SU-DHL-6 (cell line): ENCODE measurements around the gene SESN1.

ENCODE experiments used
- EZH2phosphoT487 ChIP-seq: fragments of 200-600 bp; sonication (generic), shearing (Covaris generic); conservative IDR thresholded peaks from 2 replicates; pipeline ENCODE4 v1.6.1; 2018; ENCODE audit warnings: mild to moderate bottlenecking, antibody characterized with exemption, low read length, moderate library complexity, mixed read lengths
- TF ChIP-seq, protein P1 (sequence below): fragments of 200-600 bp; sonication (generic); IDR thresholded peaks from one replicate; pipeline ENCODE4 v1.5.1; 2017; ENCODE audit warnings: antibody characterized with exemption, mild to moderate bottlenecking, low read length, moderate library complexity; ENCODE audit not compliant: insufficient read depth, poor library complexity, severe bottlenecking

DNA sequence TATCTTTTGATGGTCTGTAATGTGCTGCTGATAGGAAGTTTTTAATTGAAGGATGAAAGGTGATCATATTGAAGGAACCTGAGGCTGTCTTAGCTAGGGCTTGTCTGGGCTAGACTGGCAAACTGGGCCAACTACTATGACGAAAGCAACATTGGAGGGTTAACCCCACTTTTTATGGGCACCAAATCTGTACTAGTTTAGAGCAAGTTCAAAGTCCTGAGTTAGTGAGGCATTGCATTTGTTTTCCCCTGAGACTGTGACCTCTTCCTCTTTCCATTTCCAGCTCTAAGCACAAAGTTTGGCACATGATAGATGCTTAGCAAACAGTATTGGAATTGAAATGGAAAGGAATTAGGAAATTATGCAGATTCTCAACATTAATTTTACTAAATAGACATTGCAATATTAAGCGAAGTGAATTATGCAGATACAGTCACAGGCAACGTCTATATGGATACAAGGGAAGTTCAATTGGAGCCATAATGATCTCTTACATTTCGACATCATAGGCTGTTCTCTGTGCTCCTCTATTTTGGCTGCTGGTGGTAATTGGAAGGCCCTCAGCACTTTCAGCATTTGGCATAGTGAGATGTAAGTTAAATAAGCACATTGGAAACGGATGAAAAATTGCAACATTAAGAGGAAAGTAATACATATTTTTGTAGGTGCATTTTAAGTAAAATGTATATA lies 22.8 kb upstream of the SESN1 start:
- TF ChIP-seq, protein P1, sequence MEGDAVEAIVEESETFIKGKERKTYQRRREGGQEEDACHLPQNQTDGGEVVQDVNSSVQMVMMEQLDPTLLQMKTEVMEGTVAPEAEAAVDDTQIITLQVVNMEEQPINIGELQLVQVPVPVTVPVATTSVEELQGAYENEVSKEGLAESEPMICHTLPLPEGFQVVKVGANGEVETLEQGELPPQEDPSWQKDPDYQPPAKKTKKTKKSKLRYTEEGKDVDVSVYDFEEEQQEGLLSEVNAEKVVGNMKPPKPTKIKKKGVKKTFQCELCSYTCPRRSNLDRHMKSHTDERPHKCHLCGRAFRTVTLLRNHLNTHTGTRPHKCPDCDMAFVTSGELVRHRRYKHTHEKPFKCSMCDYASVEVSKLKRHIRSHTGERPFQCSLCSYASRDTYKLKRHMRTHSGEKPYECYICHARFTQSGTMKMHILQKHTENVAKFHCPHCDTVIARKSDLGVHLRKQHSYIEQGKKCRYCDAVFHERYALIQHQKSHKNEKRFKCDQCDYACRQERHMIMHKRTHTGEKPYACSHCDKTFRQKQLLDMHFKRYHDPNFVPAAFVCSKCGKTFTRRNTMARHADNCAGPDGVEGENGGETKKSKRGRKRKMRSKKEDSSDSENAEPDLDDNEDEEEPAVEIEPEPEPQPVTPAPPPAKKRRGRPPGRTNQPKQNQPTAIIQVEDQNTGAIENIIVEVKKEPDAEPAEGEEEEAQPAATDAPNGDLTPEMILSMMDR = no peak
- no peak for TF ChIP-seq EZH2phosphoT487
